Prostate gland (tissue), 2 donors: Measurements from ENCODE around the gene ZBTB7B.

Experiments used
- CTCF ChIP-seq, 4 experiments: fragments of 200-600 bp in 2 of 4; fragments of 450-650 bp in 2 of 4; sonication (generic) in 2 of 4; IDR thresholded peaks; 1 replicate in 3 of 4; 2 replicates in 1 of 4; pipeline ENCODE4 v1.5.1; 2016 to 2019; ENCODE audit warnings: antibody characterized with exemption in 4 of 4, mild to moderate bottlenecking in 2 of 4, moderate library complexity in 2 of 4
- POLR2A ChIP-seq: fragments of 450-650 bp; IDR thresholded peaks from one replicate; pipeline ENCODE4 v1.6.1; 2016; ENCODE audit warnings: antibody characterized with exemption, mild to moderate bottlenecking

DNA sequence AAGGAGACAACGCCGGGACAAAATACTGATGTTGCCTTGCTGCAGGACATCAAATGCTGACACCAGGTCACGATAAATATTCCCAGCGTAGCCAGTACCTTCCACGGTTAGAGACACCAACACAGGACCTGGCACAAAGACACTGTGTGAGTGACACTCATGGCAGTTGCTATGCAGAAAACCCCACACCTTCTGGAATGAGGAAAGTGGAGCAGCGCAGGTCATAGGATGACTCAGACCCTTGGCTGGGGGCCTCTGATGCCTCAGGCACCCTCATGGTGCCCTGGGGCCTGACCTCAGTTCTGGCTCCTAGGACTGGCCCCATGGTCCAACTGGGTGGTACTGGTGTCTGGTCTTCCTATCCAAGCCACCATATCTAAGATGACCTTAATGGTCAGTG lies 24.0 kb downstream of the ZBTB7B start:
- TF ChIP-seq CTCF (IDR thresholded peaks at IDR 0.05) (no peak), POLR2A (no peak)
